ENCODE data around the gene CSNK2A3. TPM values are rescaled to one million over a fixed set of nuclear protein-coding genes. Genes with fewer than 3 reads are reported as not detected.

The CSNK2A3 gene
- total and polyA plus RNA-seq, 10 donors = 0.10 to 3.9 (median 1.4) TPM

GRCh38 chr11:11397781-11398180, 44.7 kb upstream of the CSNK2A3 start:
- intact Hi-C loops (cut with DNase I; ENCODE audit: low total_unique reads) = no loop called here
- no peak for DNase-seq
- TF ChIP-seq POLR2A (IDR thresholded peaks at IDR 0.05) (no peak), CTCF (IDR thresholded peaks at IDR 0.05 in 8 of 11, conservative IDR thresholded peaks at IDR 0.05 in 3 of 11) (no peak), POLR2AphosphoS5 (IDR thresholded peaks at IDR 0.05) (no peak)

GRCh38 chr11:11397036-11397415, 44.0 kb upstream of the CSNK2A3 start:
- no peaks in the 10 kb centered on the region for H3K9me3 ChIP-seq
- H3K4me3 ChIP-seq = no peak overlapping the region
- 78 to 89% (median 83%) methylated on average over 2 of the region's 2 CpGs for WGBS, 5 donors
- H3K4me1 ChIP-seq = no peaks in the 10 kb centered on the region
- H3K36me3 ChIP-seq = no peaks in the 10 kb centered on the region
- TF ChIP-seq POLR2A (IDR thresholded peaks at IDR 0.05) (no peak), POLR2AphosphoS5 (IDR thresholded peaks at IDR 0.05) (no peak), CTCF (IDR thresholded peaks at IDR 0.05 in 8 of 11, conservative IDR thresholded peaks at IDR 0.05 in 3 of 11) (no peak)
- no peak overlapping the region for H3K27ac ChIP-seq
- peaks cover 0 to 5% (median 0%) of the 10 kb centered on the region in 7 donors for H3K27me3 ChIP-seq (replicated peaks in 1 of 7)
- DNase-seq = no peak
- intact Hi-C loops (cut with DNase I; ENCODE audit: low total_unique reads) = no loop called here

More at GRCh38 chr11:11397781-11398180, 44.7 kb upstream of the CSNK2A3 start:
- WGBS, 5 donors = 81 to 96% (median 90%) methylated on average over 3 of the region's 3 CpGs
- H3K36me3 ChIP-seq = no peaks in the 10 kb centered on the region
- H3K4me1 ChIP-seq = no peaks in the 10 kb centered on the region
- H3K27me3 ChIP-seq (replicated peaks in 1 of 7) = peaks cover 0 to 8% (median 0%) of the 10 kb centered on the region in 7 donors
- no peaks in the 10 kb centered on the region for H3K9me3 ChIP-seq
- H3K4me3 ChIP-seq = no peak overlapping the region
- H3K27ac ChIP-seq = no peak overlapping the region

GRCh38 chr11:11396301-11397035, 43.4 kb upstream of the CSNK2A3 start:
- peaks cover 0 to 5% (median 0%) of the 10 kb centered on the region in 7 donors for H3K27me3 ChIP-seq (replicated peaks in 1 of 7)
- no peaks in the 10 kb centered on the region for H3K36me3 ChIP-seq
- peak overlapping the region in 1 of 8 donors; percentile 15 for H3K27ac ChIP-seq
- H3K4me3 ChIP-seq = no peak overlapping the region
- no peak for DNase-seq
- H3K4me1 ChIP-seq = peaks cover 0 to 3% (median 0%) of the 10 kb centered on the region in 6 donors
- H3K9me3 ChIP-seq = no peaks in the 10 kb centered on the region
- intact Hi-C loops (cut with DNase I; ENCODE audit: low total_unique reads) = no loop called here
- no peak for TF ChIP-seq POLR2A (IDR thresholded peaks at IDR 0.05)
- no peak for TF ChIP-seq CTCF (IDR thresholded peaks at IDR 0.05 in 8 of 11, conservative IDR thresholded peaks at IDR 0.05 in 3 of 11)
- no peak for TF ChIP-seq POLR2AphosphoS5 (IDR thresholded peaks at IDR 0.05)
- WGBS, 5 donors = 67 to 79% (median 70%) methylated on average over 11 of the region's 11 CpGs

GRCh38 chr11:11395126-11395525, 42.1 kb upstream of the CSNK2A3 start:
- H3K27ac ChIP-seq = no peak overlapping the region
- H3K9me3 ChIP-seq = no peaks in the 10 kb centered on the region
- WGBS, 5 donors = 54 to 74% (median 62%) methylated on average over 2 of the region's 2 CpGs
- peaks cover 0 to 5% (median 0%) of the 10 kb centered on the region in 7 donors for H3K27me3 ChIP-seq (replicated peaks in 1 of 7)
- TF ChIP-seq POLR2AphosphoS5 (IDR thresholded peaks at IDR 0.05) = no peak
- TF ChIP-seq POLR2A (IDR thresholded peaks at IDR 0.05) = no peak
- no peak for TF ChIP-seq CTCF (IDR thresholded peaks at IDR 0.05 in 8 of 11, conservative IDR thresholded peaks at IDR 0.05 in 3 of 11)
- peaks cover 0 to 5% (median 0%) of the 10 kb centered on the region in 6 donors for H3K4me1 ChIP-seq
- no peak overlapping the region for H3K4me3 ChIP-seq
- no peak for DNase-seq
- no peaks in the 10 kb centered on the region for H3K36me3 ChIP-seq
- intact Hi-C loops (cut with DNase I; ENCODE audit: low total_unique reads) = no loop called here

All from spleen (tissue), 11 donors.